HCT116 (cell line): Measurements from ENCODE around the gene ACVRL1. TPM values are rescaled to one million over a fixed set of nuclear protein-coding genes. Genes with fewer than 3 reads are reported as not detected.
A peak's percentile ranks its signal among the peaks of the same experiment; 100 is the strongest.
"Not testable (repeated sequence)": the region's sequence is repeated elsewhere in the genome, so short reads cannot be mapped to it uniquely, and the experiment has no call there.

Experiments used
- ATAC-seq: fragments of 200-7000 bp; cut with Tn5 transposase; 2 replicates; pipeline ENCODE4 v1.9.1; 2020; ENCODE audit warnings: mild to moderate bottlenecking, moderate library complexity
- BruUV-seq: library from RNA; stranded (reverse); fragments of 400-500 nt; replicated peaks from 2 replicates; lab custom pipeline; 2021; lab: Mats Ljungman, UMichigan
- CTCF ChIA-PET: fragments of 300-600 bp; sonication (Branson Sonifier 250); formaldehyde crosslinking; loops from one replicate; lab custom pipeline; 2021; ENCODE audit warnings: antibody characterized with exemption; lab: Charles Lee
- POLR2A ChIA-PET: fragments of 300-600, 350-600 bp; sonication (Branson Sonifier 250); formaldehyde crosslinking; loops from one replicate; lab custom pipeline; 2021; ENCODE audit warnings: antibody characterized with exemption; lab: Charles Lee
- RAD21 ChIA-PET, 2 experiments: fragments of 300-600 bp; sonication (Branson Sonifier 250); formaldehyde crosslinking; loops; one replicate each; lab custom pipeline; 2023; ENCODE audit warnings: low total read pairs in 2 of 2; ENCODE audit not compliant: uncharacterized antibody in 2 of 2, unreplicated experiment in 2 of 2, low non-redundant PET in 1 of 2; lab: Charles Lee
- DNase-seq: peaks from one replicate; pipeline ENCODE4 v3.0.0-alpha.2; 2010; ENCODE audit warnings: low read depth, low spot score
- H2AFZ ChIP-seq: fragments of 200-600 bp; shearing (Covaris generic), sonication (generic); 2 replicates; pipeline ENCODE4 v1.6.1; 2017; ENCODE audit warnings: low read depth, mixed run types, mixed read lengths, antibody characterized with exemption, low read length; ENCODE audit not compliant: poor library complexity, severe bottlenecking
- H3K27ac ChIP-seq: 2 replicates; pipeline ENCODE4 v1.5.1; 2012; ENCODE audit warnings: low read depth, low read length
- H3K27me3 ChIP-seq: fragments of 200-600 bp; sonication (generic); 2 replicates; pipeline ENCODE4 v1.6.1; 2016; ENCODE audit warnings: mixed run types, low read length, mixed read lengths; ENCODE audit not compliant: insufficient read depth
- H3K36me3 ChIP-seq, 2 experiments: fragments of 200-500 bp in 1 of 2; fragments of 200-600 bp in 1 of 2; sonication (Bioruptor generic) in 1 of 2; sonication (generic) in 1 of 2; 2 replicates each; pipeline versions ENCODE4 v1.5.1 to v1.6.1; 2014 to 2016; ENCODE audit warnings: low read length in 2 of 2, inconsistent platforms in 1 of 2, mixed read lengths in 1 of 2, mixed run types in 1 of 2; ENCODE audit not compliant: insufficient read depth in 2 of 2, control insufficient read depth in 1 of 2
- H3K4me1 ChIP-seq, 2 experiments: fragments of 200-600 bp in 1 of 2; sonication (generic) in 1 of 2; 2 replicates each; pipeline versions ENCODE4 v1.5.1 to v1.6.1; 2012 to 2017; ENCODE audit warnings: low read length in 2 of 2, inconsistent platforms in 1 of 2, mild to moderate bottlenecking in 1 of 2, mixed read lengths in 1 of 2, mixed run types in 1 of 2, moderate library complexity in 1 of 2; ENCODE audit not compliant: insufficient read depth in 2 of 2, control insufficient read depth in 1 of 2
- H3K4me2 ChIP-seq: fragments of 200-600 bp; sonication (generic); 2 replicates; pipeline ENCODE4 v1.6.1; 2017; ENCODE audit warnings: mixed run types, low read length, mixed read lengths
- H3K4me3 ChIP-seq, 2 experiments: fragments of 200-600 bp in 1 of 2; sonication (generic) in 1 of 2; replicated peaks in 1 of 2; 2 replicates each; pipeline ENCODE4 v1.5.1; 2011 to 2016; ENCODE audit warnings: low read length in 2 of 2, control low read depth in 1 of 2, low read depth in 1 of 2, mild to moderate bottlenecking in 1 of 2, mixed read lengths in 1 of 2, mixed run types in 1 of 2
- H3K79me2 ChIP-seq: fragments of 200-600 bp; sonication (generic); 2 replicates; pipeline ENCODE4 v1.6.1; 2017; ENCODE audit warnings: mild to moderate bottlenecking, mixed run types, low read length, moderate library complexity, mixed read lengths; ENCODE audit not compliant: insufficient read depth
- H3K9ac ChIP-seq: fragments of 200-600 bp; sonication (generic); 2 replicates; pipeline ENCODE4 v1.6.1; 2016; ENCODE audit warnings: low read length, mixed read lengths
- H3K9me2 ChIP-seq: fragments of 200-600 bp; sonication (generic), shearing (Covaris generic); 2 replicates; pipeline ENCODE4 v1.6.1; 2017; ENCODE audit warnings: mixed run types, mild to moderate bottlenecking, moderate library complexity; ENCODE audit not compliant: insufficient read depth
- H3K9me3 ChIP-seq, 2 experiments: fragments of 200-500 bp in 1 of 2; fragments of 200-600 bp in 1 of 2; sonication (Bioruptor generic) in 1 of 2; sonication (generic) in 1 of 2; 2 replicates each; pipeline ENCODE4 v1.6.1; 2014 to 2017; ENCODE audit warnings: low read length in 2 of 2, mixed read lengths in 2 of 2, inconsistent platforms in 1 of 2, low read depth in 1 of 2, mild to moderate bottlenecking in 1 of 2, mixed run types in 1 of 2, moderate library complexity in 1 of 2; ENCODE audit not compliant: control insufficient read depth in 1 of 2, insufficient read depth in 1 of 2
- H4K20me1 ChIP-seq: fragments of 200-600 bp; sonication (generic), shearing (Covaris generic); 2 replicates; pipeline ENCODE4 v1.6.1; 2017; ENCODE audit warnings: mixed run types, mild to moderate bottlenecking, moderate library complexity; ENCODE audit not compliant: insufficient read depth
- CBX3 ChIP-seq: IDR thresholded peaks from 2 replicates; pipeline ENCODE4 v1.6.1; 2012; ENCODE audit warnings: low read depth
- ELF1 ChIP-seq: IDR thresholded peaks from 2 replicates; pipeline ENCODE4 v1.6.1; 2012; ENCODE audit warnings: low read depth, borderline replicate concordance
- FOSL1 ChIP-seq: IDR thresholded peaks from 2 replicates; pipeline ENCODE4 v1.6.1; 2012; ENCODE audit warnings: low read depth
- JUND ChIP-seq: IDR thresholded peaks from 2 replicates; pipeline ENCODE4 v1.6.1; 2012
- intact Hi-C: fragments of 100-400 bp; cut with micrococcal nuclease; formaldehyde crosslinking; loops from 2 replicates; pipeline ENCODE4 v1.10.0; 2022
- total RNA-seq: library from RNA; stranded (reverse); gene quantifications from one replicate; pipeline ENCODE4 v1.2.1, GENCODE V29; 2021; ENCODE audit not compliant: unreplicated experiment

Gene ACVRL1
- total RNA-seq, 1 experiment from 2014 or later: 2.5 TPM

- Histone ChIP-seq H3K79me2 (no peaks in the 10 kb centered on the region), H4K20me1 (no peaks in the 10 kb centered on the region), H2AFZ (peak overlapping the region; percentile 13), H3K27me3 (no peaks in the 10 kb centered on the region), H3K9me3 (no peaks in the 10 kb centered on the region), H3K4me1 (peaks cover 0 to 16% of the 10 kb centered on the region in 2 experiments; a peak in 1 of 4 replicates), H3K9ac (no peak overlapping the region), H3K4me2 (no peak overlapping the region; the same call in 1 of the 2 replicates), H3K4me3 (no peak overlapping the region), H3K27ac (no peak overlapping the region), H3K36me3 (no peaks in the 10 kb centered on the region), H3K9me2 (no peaks in the 10 kb centered on the region)
- peak; percentile 31 for DNase-seq
- no TSS peak for BruUV-seq
- ATAC-seq: peak; percentile 29; the same call in 1 of the 2 replicates
- ChIA-PET CTCF (no interaction called here), RAD21 (no interaction called here), POLR2A (no interaction called here)
- TF ChIP-seq ELF1: no peak
- TF ChIP-seq CBX3: peak; percentile 24; the same call in 1 of the 2 replicates
- peak; percentile 71 for TF ChIP-seq FOSL1
- peak; percentile 68 for TF ChIP-seq JUND
- intact Hi-C loops: no loop called here
Observed at GRCh38 chr12:51884676-51885229, 22.6 kb upstream of the ACVRL1 start.

- intact Hi-C loops, H3K9me3 ChIP-seq, RAD21 ChIA-PET, H3K9ac ChIP-seq, H3K27me3 ChIP-seq, H3K79me2 ChIP-seq, H4K20me1 ChIP-seq, H3K9me2 ChIP-seq, H3K4me3 ChIP-seq, ATAC-seq, BruUV-seq, H3K36me3 ChIP-seq, H3K27ac ChIP-seq, DNase-seq, H3K4me2 ChIP-seq: not testable (repeated sequence)
- POLR2A ChIA-PET: interaction anchor here (1.6 kb wide), 1 partner anchor 9 kb away, joined by 3 read pairs; no protein-coding TSS in a partner anchor
- CTCF ChIA-PET: interaction anchor here (1.4 kb wide), 2 partner anchors 9 to 10 kb away, joined by 6 to 11 read pairs; no protein-coding TSS in a partner anchor
- peaks cover 0 to 16% of the 10 kb centered on the region in 2 experiments; a peak in 1 of 4 replicates for H3K4me1 ChIP-seq
- peak overlapping the region; percentile 74 for H2AFZ ChIP-seq
Observed at GRCh38 chr12:51885294-51886020, 21.8 kb upstream of the ACVRL1 start.
